Omental fat pad (tissue), 4 donors: ENCODE data around the gene HMX1. TPM values are rescaled to one million over a fixed set of nuclear protein-coding genes. Genes with fewer than 3 reads are reported as not detected.

Experiments used
- ATAC-seq: fragments of 150-250 bp; one replicate; pipeline ENCODE4 v1.9.1; 2016; ENCODE audit warnings: mild to moderate bottlenecking, moderate library complexity; ENCODE audit not compliant: low FRiP score
- DNase-seq: peaks from one replicate; pipeline ENCODE4 v3.0.0-alpha.2; 2019; ENCODE audit warnings: low spot score
- CTCF ChIP-seq, 3 donors: fragments of 450-650 bp; IDR thresholded peaks; one replicate each; pipeline ENCODE4 v1.5.1; 2016 to 2017; ENCODE audit warnings: antibody characterized with exemption in 3 of 3, mild to moderate bottlenecking in 3 of 3, moderate library complexity in 2 of 3
- total RNA-seq, 4 donors: library from RNA; depleted of rRNA; stranded (reverse); fragments of >200 nt; gene quantifications; one replicate each; pipeline ENCODE4 v1.1.0, GENCODE V29; 2016

HMX1 gene
- total RNA-seq, 4 donors from 2014 or later: not detected

- ATAC-seq (no peak), DNase-seq (no peak)
- TF ChIP-seq CTCF (IDR thresholded peaks at IDR 0.05): no peak
Observed at GRCh38 chr4:8867624-8868320, 3.9 kb downstream of the HMX1 start.

GRCh38 chr4:8866828-8867623, 4.6 kb downstream of the HMX1 start:
- DNase-seq (no peak), ATAC-seq (no peak)
- no peak for TF ChIP-seq CTCF (IDR thresholded peaks at IDR 0.05)

GRCh38 chr4:8866421-8866820, 5.2 kb downstream of the HMX1 start:
- no peak for TF ChIP-seq CTCF (IDR thresholded peaks at IDR 0.05)
- DNase-seq (no peak), ATAC-seq (no peak)

- ATAC-seq (no peak), DNase-seq (no peak)
- no peak for TF ChIP-seq CTCF (IDR thresholded peaks at IDR 0.05)
Observed at GRCh38 chr4:8865681-8866310, 5.8 kb downstream of the HMX1 start.

DNA sequence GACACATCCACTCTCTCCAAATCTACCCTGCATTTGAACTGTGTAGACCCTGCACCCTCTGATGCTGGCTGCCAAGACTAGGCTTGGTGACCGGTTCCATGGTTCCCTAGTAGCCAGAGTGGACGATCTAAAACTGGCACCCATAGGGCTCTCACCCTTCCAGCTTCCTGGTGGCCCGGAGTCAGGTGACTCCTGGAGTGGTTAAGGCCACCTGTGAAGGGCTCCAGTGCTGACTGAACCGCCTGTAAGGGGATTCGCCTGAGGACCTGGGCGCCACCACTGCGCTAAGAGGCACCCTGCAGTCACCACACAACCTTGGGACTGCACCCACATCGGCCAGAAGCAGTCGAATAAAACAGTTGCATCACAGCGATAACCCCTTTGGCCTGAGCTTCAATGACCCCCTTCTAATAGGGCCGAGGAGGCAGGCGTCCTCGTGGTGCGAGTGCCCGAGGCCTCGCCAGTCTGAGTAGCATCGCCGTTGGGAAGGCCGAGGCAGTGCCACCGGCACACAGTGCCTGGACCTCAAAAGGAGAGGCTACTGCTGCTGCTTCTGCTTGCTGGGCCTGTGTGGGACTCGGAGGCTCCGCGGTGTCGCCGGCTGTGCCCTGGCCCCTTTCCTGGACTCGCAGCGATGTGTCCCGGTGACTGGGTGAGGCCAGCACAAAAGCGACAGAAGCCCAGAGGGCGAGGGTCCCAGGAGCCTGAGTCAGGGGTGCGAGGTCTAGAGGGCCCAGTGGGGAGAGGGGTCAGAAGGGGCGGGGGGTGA, 6.5 kb downstream of the HMX1 start:
- DNase-seq (no peak), ATAC-seq (no peak)
- TF ChIP-seq CTCF (IDR thresholded peaks at IDR 0.05): no peak

DNA sequence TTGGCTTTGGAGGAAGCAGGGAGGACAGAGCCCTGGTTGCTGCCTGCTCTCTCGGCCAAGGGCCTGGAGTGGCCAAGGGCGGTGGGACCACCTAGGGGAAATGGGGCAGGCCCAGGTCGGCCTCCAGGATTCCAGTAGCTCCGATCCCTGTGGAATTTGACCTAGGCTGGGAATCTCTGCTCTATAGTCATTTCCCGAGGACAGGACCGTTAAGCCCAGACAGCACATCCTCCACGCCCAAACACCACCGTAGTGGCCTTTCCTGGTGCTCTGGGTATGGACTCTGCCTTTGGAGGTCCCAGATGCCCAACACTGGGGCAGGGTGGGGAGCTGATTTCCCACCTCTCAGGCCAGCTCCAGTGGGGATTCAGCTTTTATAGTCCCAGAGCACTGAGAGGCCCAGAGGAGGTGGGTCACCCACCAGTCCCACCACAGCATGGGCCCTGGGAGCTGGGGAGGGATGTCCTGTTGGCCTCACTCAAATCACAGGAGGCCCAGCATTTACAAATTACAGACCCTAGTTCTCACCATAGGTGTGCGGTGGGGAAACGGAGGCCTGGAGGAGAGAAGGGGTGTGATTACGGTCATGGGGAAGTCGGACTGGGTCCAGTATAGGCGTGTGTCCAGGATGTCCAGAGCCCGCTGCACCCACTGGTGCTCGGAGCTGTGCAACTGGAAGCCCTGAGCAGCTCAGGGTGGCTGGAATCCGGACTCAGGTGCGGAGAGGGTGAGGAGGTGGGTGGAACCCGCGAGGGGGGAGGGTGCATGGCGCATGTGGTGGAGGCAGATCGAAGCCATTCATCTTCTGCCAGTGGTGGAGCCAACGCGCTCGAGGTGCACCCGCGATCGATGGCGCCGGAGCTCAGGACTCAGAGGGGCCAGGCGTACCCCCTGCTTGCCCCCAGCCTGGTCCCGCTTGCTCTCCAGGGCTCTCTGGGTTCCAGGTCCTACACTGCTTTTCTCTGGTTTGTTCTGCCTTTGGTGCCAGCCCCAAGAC, 7.7 kb downstream of the HMX1 start:
- ATAC-seq (no peak), DNase-seq (no peak)
- TF ChIP-seq CTCF (IDR thresholded peaks at IDR 0.05): no peak
